H1 (cell line): Measurements from ENCODE around the gene LRP2BP. TPM values are rescaled to one million over a fixed set of nuclear protein-coding genes. Genes with fewer than 3 reads are reported as not detected.

Experiments
- CTCF ChIA-PET: fragments of 300-600 bp; sonication (Branson Sonifier 250); formaldehyde crosslinking; loops from one replicate; lab custom pipeline; 2021; ENCODE audit not compliant: partially characterized antibody; lab: Charles Lee
- POLR2A ChIA-PET: fragments of 300-600 bp; sonication (Branson Sonifier 250); formaldehyde crosslinking; loops from one replicate; lab custom pipeline; 2021; ENCODE audit warnings: inconsistent platforms; ENCODE audit not compliant: partially characterized antibody; lab: Charles Lee
- DNase-seq, 2 experiments: peaks; one replicate each; pipeline versions ENCODE4 v3.0.0 to v3.0.0-alpha.2; 2010 to 2022; ENCODE audit warnings: low spot score in 2 of 2, low read depth in 1 of 2, mixed read lengths in 1 of 2
- FAIRE-seq: peaks from 2 replicates; lab custom pipeline; 2011; peaks lifted over from hg19 to GRCh38; lab: Jason Lieb, UNC
- H2AFZ ChIP-seq: 2 replicates; pipeline ENCODE4 v1.8.1; 2012; ENCODE audit warnings: low read length, inconsistent platforms
- H2AK5ac ChIP-seq: 2 replicates; pipeline ENCODE4 v1.6.1; 2013; ENCODE audit warnings: low read depth, low read length
- H2BK120ac ChIP-seq: replicated peaks from 2 replicates; pipeline ENCODE3; 2013; ENCODE audit warnings: low read depth, low read length, inconsistent platforms
- H2BK12ac ChIP-seq: 2 replicates; pipeline ENCODE4 v1.6.1; 2013; ENCODE audit warnings: low read depth, low read length
- H2BK15ac ChIP-seq: 2 replicates; pipeline ENCODE4 v1.6.1; 2013; ENCODE audit warnings: low read length
- H2BK20ac ChIP-seq: 2 replicates; pipeline ENCODE4 v1.6.1; 2013; ENCODE audit warnings: low read length
- H2BK5ac ChIP-seq: 2 replicates; pipeline ENCODE4 v1.6.1; 2013; ENCODE audit warnings: low read depth, low read length
- H3K14ac ChIP-seq: 2 replicates; pipeline ENCODE4 v1.6.1; 2013; ENCODE audit warnings: inconsistent platforms; ENCODE audit not compliant: insufficient read length
- H3K18ac ChIP-seq: 2 replicates; pipeline ENCODE4 v1.6.1; 2013; ENCODE audit warnings: low read length; ENCODE audit errors: extremely low read depth
- H3K23ac ChIP-seq: 2 replicates; pipeline ENCODE4 v1.6.1; 2013; ENCODE audit warnings: inconsistent platforms; ENCODE audit not compliant: insufficient read length
- H3K23me2 ChIP-seq: 2 replicates; pipeline ENCODE4 v1.6.1; 2013; ENCODE audit warnings: low read depth, low read length
- H3K27ac ChIP-seq: 2 replicates; pipeline ENCODE4 v1.6.1; 2011; ENCODE audit warnings: low read depth, low read length, inconsistent platforms
- H3K27me3 ChIP-seq, 4 experiments: replicated peaks in 1 of 4; 1 replicate in 1 of 4; 2 replicates in 3 of 4; pipeline versions ENCODE4 v1.6.1 to v1.8.1; 2011 to 2013; ENCODE audit warnings: low read length in 3 of 4, mild to moderate bottlenecking in 3 of 4, inconsistent platforms in 2 of 4, mixed read lengths in 2 of 4, moderate library complexity in 1 of 4; ENCODE audit not compliant: control insufficient read depth in 3 of 4, insufficient read depth in 3 of 4; ENCODE audit errors: extremely low read depth in 1 of 4
- H3K36me3 ChIP-seq, 4 experiments: 2 replicates each; pipeline versions ENCODE4 v1.6.1 to v1.8.1; 2011 to 2013; ENCODE audit warnings: mild to moderate bottlenecking in 4 of 4, low read length in 3 of 4, moderate library complexity in 2 of 4, control low read depth in 1 of 4, inconsistent platforms in 1 of 4; ENCODE audit not compliant: insufficient read depth in 4 of 4, control insufficient read depth in 2 of 4
- H3K4ac ChIP-seq: replicated peaks from 2 replicates; pipeline ENCODE3; 2013; ENCODE audit warnings: low read length, low read depth, mixed read lengths, inconsistent platforms; ENCODE audit not compliant: insufficient read length
- H3K4me1 ChIP-seq, 4 experiments: replicated peaks in 1 of 4; 1 replicate in 1 of 4; 2 replicates in 3 of 4; pipeline versions ENCODE4 v1.6.1 to v1.8.1; 2011 to 2013; ENCODE audit warnings: low read length in 3 of 4, inconsistent platforms in 2 of 4, mixed read lengths in 1 of 4; ENCODE audit not compliant: insufficient read depth in 4 of 4, control insufficient read depth in 3 of 4
- H3K4me2 ChIP-seq, 2 experiments: 2 replicates each; pipeline versions ENCODE4 v1.6.1 to v1.8.1; 2011 to 2013; ENCODE audit warnings: low read depth in 2 of 2, low read length in 2 of 2, control low read depth in 1 of 2, inconsistent platforms in 1 of 2, mild to moderate bottlenecking in 1 of 2; ENCODE audit not compliant: insufficient read depth in 1 of 2
- H3K4me3 ChIP-seq, 4 experiments: fragments of 200-600, 300-600 bp in 1 of 4; sonication (generic), shearing (Covaris generic), sonication (Bioruptor Twin) in 1 of 4; 2 replicates each; pipeline versions ENCODE4 v1.5.1 to v1.8.1; 2011 to 2016; ENCODE audit warnings: low read length in 4 of 4, low read depth in 3 of 4, control low read depth in 2 of 4, inconsistent platforms in 2 of 4, mild to moderate bottlenecking in 2 of 4, mixed read lengths in 1 of 4, moderate library complexity in 1 of 4; ENCODE audit not compliant: insufficient read depth in 2 of 4; ENCODE audit errors: extremely low read depth in 1 of 4
- H3K56ac ChIP-seq: replicated peaks from 2 replicates; pipeline ENCODE3; 2013; ENCODE audit warnings: low read depth, mild to moderate bottlenecking, mixed read lengths, low read length, inconsistent platforms; ENCODE audit not compliant: insufficient read length
- H3K79me1 ChIP-seq: 2 replicates; pipeline ENCODE4 v1.6.1; 2013; ENCODE audit warnings: low read depth, low read length, control low read depth
- H3K79me2 ChIP-seq, 2 experiments: 2 replicates each; pipeline versions ENCODE4 v1.6.1 to v1.8.1; 2012 to 2013; ENCODE audit warnings: low read length in 2 of 2, mild to moderate bottlenecking in 2 of 2, inconsistent platforms in 1 of 2; ENCODE audit not compliant: insufficient read depth in 2 of 2, control insufficient read depth in 1 of 2
- H3K9ac ChIP-seq, 4 experiments: replicated peaks in 1 of 4; 1 replicate in 1 of 4; 2 replicates in 3 of 4; pipeline versions ENCODE4 v1.6.1 to v1.8.1; 2011 to 2013; ENCODE audit warnings: low read depth in 3 of 4, low read length in 3 of 4, control low read depth in 2 of 4, mild to moderate bottlenecking in 2 of 4, moderate library complexity in 2 of 4, inconsistent platforms in 1 of 4; ENCODE audit errors: extremely low read depth in 1 of 4
- H3K9me3 ChIP-seq, 2 experiments: 2 replicates each; pipeline versions ENCODE4 v1.6.1 to v1.8.1; 2012 to 2013; ENCODE audit warnings: mild to moderate bottlenecking in 2 of 2, moderate library complexity in 2 of 2, control low read depth in 1 of 2, inconsistent platforms in 1 of 2, low read depth in 1 of 2, low read length in 1 of 2, mixed read lengths in 1 of 2; ENCODE audit not compliant: insufficient read depth in 2 of 2
- H4K20me1 ChIP-seq, 2 experiments: replicated peaks in 1 of 2; 2 replicates each; pipeline versions ENCODE3 to v1.8.1; 2011 to 2013; ENCODE audit warnings: inconsistent platforms in 2 of 2, low read length in 2 of 2, mild to moderate bottlenecking in 1 of 2; ENCODE audit not compliant: insufficient read depth in 2 of 2, control insufficient read depth in 1 of 2
- H4K5ac ChIP-seq: 2 replicates; pipeline ENCODE4 v1.6.1; 2013; ENCODE audit warnings: low read length, low read depth, mixed read lengths, inconsistent platforms; ENCODE audit not compliant: insufficient read length
- H4K8ac ChIP-seq: 2 replicates; pipeline ENCODE4 v1.8.0; 2013; ENCODE audit warnings: mild to moderate bottlenecking, moderate library complexity, low read length, inconsistent platforms; ENCODE audit not compliant: insufficient read depth; ENCODE audit errors: extremely low read depth
- H4K91ac ChIP-seq: replicated peaks from 2 replicates; pipeline ENCODE3; 2013; ENCODE audit warnings: low read length, mixed read lengths, inconsistent platforms; ENCODE audit not compliant: insufficient read length
- BCL11A ChIP-seq, 2 experiments: IDR thresholded peaks; one replicate each; pipeline ENCODE4 v1.6.1; 2011; ENCODE audit warnings: low read depth in 2 of 2, low read length in 2 of 2, mild to moderate bottlenecking in 2 of 2
- CBX5 ChIP-seq: fragments of 300-800, 300-1000 bp; sonication (generic); IDR thresholded peaks from 2 replicates; pipeline ENCODE4 v1.7.1; 2016; ENCODE audit warnings: antibody characterized with exemption, low read length, low read depth
- CBX8 ChIP-seq: fragments of 300-800, 300-1000 bp; sonication (generic); IDR thresholded peaks from 2 replicates; pipeline ENCODE4 v1.7.1; 2016; ENCODE audit warnings: low read depth, low read length, borderline replicate concordance
- CREB1 ChIP-seq: IDR thresholded peaks from 2 replicates; pipeline ENCODE4 v1.6.1; 2012; ENCODE audit warnings: inconsistent platforms
- FOSL1 ChIP-seq: IDR thresholded peaks from 2 replicates; pipeline ENCODE4 v1.6.1; 2011; ENCODE audit warnings: mild to moderate bottlenecking, low read depth, low read length, moderate library complexity; ENCODE audit not compliant: insufficient read depth
- JUND ChIP-seq: IDR thresholded peaks from 2 replicates; pipeline ENCODE4 v1.6.1; 2011; ENCODE audit warnings: mild to moderate bottlenecking, improper control_type of control experiment, low read length
- PHF8 ChIP-seq: fragments of 200-600 bp; sonication (generic); conservative IDR thresholded peaks from 2 replicates; pipeline ENCODE4 v1.7.1; 2012; ENCODE audit warnings: low read depth, mild to moderate bottlenecking, inconsistent platforms, low read length, moderate library complexity
- POLR2AphosphoS5 ChIP-seq: IDR thresholded peaks from 2 replicates; pipeline ENCODE4 v1.6.1; 2011; ENCODE audit warnings: low read depth, low read length
- SIX5 ChIP-seq: IDR thresholded peaks from 2 replicates; pipeline ENCODE4 v1.6.1; 2011; ENCODE audit warnings: mild to moderate bottlenecking, low read depth, low read length
- SRF ChIP-seq: IDR thresholded peaks from 2 replicates; pipeline ENCODE4 v1.6.1; 2011; ENCODE audit warnings: mild to moderate bottlenecking, low read depth, low read length, moderate library complexity
- TAF1 ChIP-seq: IDR thresholded peaks from 2 replicates; pipeline ENCODE4 v1.6.1; 2011; ENCODE audit warnings: mild to moderate bottlenecking, low read depth, low read length
- TBP ChIP-seq: IDR thresholded peaks from 2 replicates; pipeline ENCODE4 v1.6.1; 2011; ENCODE audit warnings: low read depth, low read length, improper control_type of control experiment
- TCF12 ChIP-seq: IDR thresholded peaks from 2 replicates; pipeline ENCODE4 v1.6.1; 2011; ENCODE audit warnings: low read depth, mild to moderate bottlenecking, low read length
- YY1 ChIP-seq: IDR thresholded peaks from 2 replicates; pipeline ENCODE4 v1.6.1; 2011; ENCODE audit warnings: low read depth, mild to moderate bottlenecking, low read length
- WGBS, 2 experiments: shearing (Covaris generic) in 1 of 2; methylation state at CpG; one replicate each; pipeline versions ENCODE4 v1.1.6 to v1.1.7; 2013 to 2015; ENCODE audit warnings: low lambda C conversion rate in 2 of 2, mixed read lengths in 2 of 2, inconsistent platforms in 1 of 2, low coverage in 1 of 2, missing lambda C conversion rate in 1 of 2; ENCODE audit not compliant: insufficient replicate concordance in 2 of 2, insufficient coverage in 1 of 2, insufficient read length in 1 of 2; ENCODE audit errors: extremely low coverage in 1 of 2, missing lambda C conversion rate in 1 of 2; 5-methylcytosine and 5-hydroxymethylcytosine counted together
- polyA plus RNA-seq, 7 experiments: library from polyadenylated mRNA; depleted of rRNA in 3 of 7; stranded (reverse) in 5 of 7; unstranded in 2 of 7; fragments of >200 nt in 5 of 7; fragments of 200-250 nt in 2 of 7; gene quantifications; 1 replicate in 5 of 7; 2 replicates in 1 of 7; 4 replicates in 1 of 7; pipeline versions ENCODE4 v1.2.1 to v1.2.3, GENCODE V29; 2011 to 2013; ENCODE audit warnings: missing spikeins in 2 of 7, mixed read lengths in 2 of 7
- total RNA-seq: library from RNA; stranded (reverse); fragmentation: NEBNext Ultra II Directional; extraction: Animal tissue kit (Norgen Biotek cat#: 25700); gene quantifications from 2 replicates; pipeline ENCODE4 v1.2.1, GENCODE V29; 2021
- TF ChIP-seq, protein P1 (sequence below): IDR thresholded peaks from 2 replicates; pipeline ENCODE4 v1.6.1; 2011; ENCODE audit warnings: low read depth, mild to moderate bottlenecking, low read length; ENCODE audit not compliant: insufficient read depth

LRP2BP gene
- total and polyA plus RNA-seq, 2 of the 8 experiments (the other 6 are each of a cell fraction or from before 2014, with no cell fraction given): 0.12 to 0.30 TPM

DNA sequence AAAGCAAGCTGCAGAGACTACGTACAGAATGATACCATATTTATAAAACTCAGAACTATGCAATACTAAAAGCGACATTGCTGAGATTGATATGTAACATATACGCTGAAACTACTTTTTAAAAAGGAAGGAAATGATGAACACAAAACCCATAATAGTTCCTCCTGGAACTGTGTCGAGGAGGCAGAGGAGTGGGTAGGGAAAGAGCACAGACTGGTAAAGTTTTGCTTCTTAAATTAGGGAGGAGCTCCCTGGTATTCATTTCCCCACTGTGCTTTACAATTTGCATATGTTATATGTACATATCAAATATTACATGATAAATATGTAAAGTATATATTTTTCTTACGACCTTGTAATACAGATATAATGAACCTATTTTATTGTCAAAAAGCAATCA is 16.1 kb upstream of the LRP2BP start:
- 96% methylated on average over 5 of the region's 5 CpGs; no CpG with 5 or more reads in 1 of the 2 experiments for WGBS, 2 experiments
- Histone ChIP-seq H3K18ac (no peak overlapping the region), H3K4ac (no peak overlapping the region), H2BK20ac (no peak overlapping the region), H3K56ac (no peak overlapping the region), H3K27me3 (no peaks in the 10 kb centered on the region), H3K9ac (no peak overlapping the region), H2BK120ac (no peak overlapping the region), H3K23me2 (no peaks in the 10 kb centered on the region), H3K14ac (no peak overlapping the region), H3K79me1 (no peaks in the 10 kb centered on the region), H4K91ac (no peak overlapping the region), H3K27ac (no peak overlapping the region), H3K23ac (no peak overlapping the region), H3K4me2 (no peak overlapping the region), H4K20me1 (peaks cover 0 to 4% of the 10 kb centered on the region in 2 experiments), H3K4me1 (no peaks in the 10 kb centered on the region), H4K8ac (no peak overlapping the region), H2BK15ac (no peak overlapping the region), H3K4me3 (no peak overlapping the region), H2BK5ac (no peak overlapping the region), H4K5ac (no peak overlapping the region), H2AFZ (no peak overlapping the region), H3K9me3 (no peaks in the 10 kb centered on the region; a peak in 1 of 4 replicates), H2BK12ac (no peak overlapping the region), H2AK5ac (no peak overlapping the region), H3K79me2 (no peaks in the 10 kb centered on the region), H3K36me3 (peaks cover 0 to 21% (median 5%) of the 10 kb centered on the region in 4 experiments; a peak in 4 of 8 replicates)
- FAIRE-seq (no peak), DNase-seq (no peak)
- TF ChIP-seq JUND (no peak), FOSL1 (no peak), TBP (no peak), CREB1 (no peak), PHF8 (no peak), YY1 (no peak), SIX5 (no peak), CBX5 (no peak), TCF12 (no peak), CBX8 (no peak), SRF (no peak), TAF1 (no peak), BCL11A (IDR thresholded peaks at IDR 0.05; ENCODE audit: low read depth in 2 of 2, low read length in 2 of 2) (no peak), POLR2AphosphoS5 (no peak)
- TF ChIP-seq, protein P1, sequence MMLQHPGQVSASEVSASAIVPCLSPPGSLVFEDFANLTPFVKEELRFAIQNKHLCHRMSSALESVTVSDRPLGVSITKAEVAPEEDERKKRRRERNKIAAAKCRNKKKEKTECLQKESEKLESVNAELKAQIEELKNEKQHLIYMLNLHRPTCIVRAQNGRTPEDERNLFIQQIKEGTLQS: no peak
- CTCF ChIA-PET: no interaction called here
- POLR2A ChIA-PET: no interaction called here
